Thyroid gland (tissue), 4 donors: Measurements from ENCODE around the gene ASB4. TPM values are rescaled to one million over a fixed set of nuclear protein-coding genes. Genes with fewer than 3 reads are reported as not detected.

Experiments
- DNase-seq, 2 donors: peaks; one replicate each; pipeline ENCODE4 v3.0.0-alpha.2; 2019
- H3K27ac ChIP-seq, 3 donors: fragments of 200-600 bp; sonication (generic); 1 replicate in 2 of 3; 2 replicates in 1 of 3; pipeline ENCODE4 v1.5.1; 2016 to 2019; ENCODE audit warnings: mild to moderate bottlenecking in 1 of 3, moderate library complexity in 1 of 3
- H3K27me3 ChIP-seq: fragments of 200-600 bp; sonication (generic); one replicate; pipeline ENCODE4 v1.5.1; 2019
- H3K36me3 ChIP-seq, 2 donors: fragments of 200-600 bp; sonication (generic); one replicate each; pipeline ENCODE4 v1.5.1; 2016 to 2019
- H3K4me1 ChIP-seq, 2 donors: fragments of 200-600 bp; sonication (generic); one replicate each; pipeline ENCODE4 v1.5.1; 2017 to 2019
- H3K4me3 ChIP-seq, 3 donors: fragments of 200-600 bp; sonication (generic); replicated peaks in 1 of 3; 1 replicate in 2 of 3; 2 replicates in 1 of 3; pipeline ENCODE4 v1.5.1; 2016; ENCODE audit warnings: mild to moderate bottlenecking in 1 of 3
- H3K9me3 ChIP-seq: fragments of 200-600 bp; sonication (generic); one replicate; pipeline ENCODE4 v1.5.1; 2017
- POLR2A ChIP-seq, 2 donors: fragments of 450-650 bp; IDR thresholded peaks; one replicate each; pipeline ENCODE4 v1.6.1; 2017; ENCODE audit warnings: antibody characterized with exemption in 2 of 2, mild to moderate bottlenecking in 2 of 2, moderate library complexity in 1 of 2
- WGBS, 2 donors: methylation state at CpG; one replicate each; pipeline ENCODE4 v1.1.5; 2017; 5-methylcytosine and 5-hydroxymethylcytosine counted together
- intact Hi-C: fragments of 100-400 bp; cut with DNase I; formaldehyde crosslinking; loops from one replicate; pipeline ENCODE4 v1.15.1; 2023
- total RNA-seq, 4 donors: library from RNA; depleted of rRNA; stranded (reverse); fragments of >200 nt; gene quantifications; one replicate each; pipeline ENCODE4 v1.2.3, GENCODE V29; 2016
- TF ChIP-seq, protein P1 (sequence below), 6 experiments: fragments of 200-600 bp in 3 of 6; fragments of 450-650 bp in 3 of 6; sonication (generic) in 3 of 6; IDR thresholded peaks; one replicate each; pipeline ENCODE4 v1.5.1; 2016 to 2019; ENCODE audit warnings: antibody characterized with exemption in 6 of 6, mild to moderate bottlenecking in 2 of 6, inconsistent platforms in 1 of 6, moderate library complexity in 1 of 6

ASB4 gene
- total RNA-seq, 4 donors from 2014 or later = 0.22 TPM; not detected in 3

DNA sequence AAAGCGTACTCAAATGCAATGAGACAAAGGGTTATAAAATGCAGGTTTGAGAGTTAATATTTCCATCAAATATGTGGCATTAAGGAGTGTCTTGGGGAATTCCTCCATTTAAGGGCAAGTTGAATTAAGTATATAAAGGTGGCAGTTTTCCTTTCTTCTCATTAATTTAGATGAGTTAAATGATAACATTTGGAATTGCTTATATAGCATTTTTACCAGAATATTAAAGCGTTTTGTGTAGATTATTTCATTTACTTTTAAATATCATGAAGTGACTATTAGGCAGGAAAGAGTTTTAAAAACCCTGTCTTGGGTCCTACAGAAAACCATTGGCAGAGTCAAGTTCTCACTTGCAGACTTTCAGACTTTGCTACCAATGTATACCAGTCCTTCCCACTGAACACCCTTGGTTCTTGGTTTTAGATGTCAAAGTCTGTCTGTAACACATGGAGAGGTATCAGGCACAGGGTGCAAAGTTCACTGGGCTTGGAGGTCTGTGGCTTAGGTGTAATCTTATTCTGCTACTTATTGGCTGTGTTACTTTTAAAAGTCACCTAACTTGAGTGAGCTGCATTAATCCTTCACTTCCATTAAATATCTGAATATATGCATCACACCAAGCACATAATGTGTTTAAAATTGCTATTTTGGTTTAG lies 51.0 kb downstream of the ASB4 start:
- Histone ChIP-seq H3K4me1 (peaks cover 8 to 11% of the 10 kb centered on the region in 2 donors), H3K9me3 (no peaks in the 10 kb centered on the region), H3K27me3 (no peaks in the 10 kb centered on the region), H3K36me3 (no peaks in the 10 kb centered on the region), H3K4me3 (no peak overlapping the region), H3K27ac (no peak overlapping the region)
- TF ChIP-seq POLR2A (IDR thresholded peaks at IDR 0.05) = no peak
- TF ChIP-seq, protein P1, sequence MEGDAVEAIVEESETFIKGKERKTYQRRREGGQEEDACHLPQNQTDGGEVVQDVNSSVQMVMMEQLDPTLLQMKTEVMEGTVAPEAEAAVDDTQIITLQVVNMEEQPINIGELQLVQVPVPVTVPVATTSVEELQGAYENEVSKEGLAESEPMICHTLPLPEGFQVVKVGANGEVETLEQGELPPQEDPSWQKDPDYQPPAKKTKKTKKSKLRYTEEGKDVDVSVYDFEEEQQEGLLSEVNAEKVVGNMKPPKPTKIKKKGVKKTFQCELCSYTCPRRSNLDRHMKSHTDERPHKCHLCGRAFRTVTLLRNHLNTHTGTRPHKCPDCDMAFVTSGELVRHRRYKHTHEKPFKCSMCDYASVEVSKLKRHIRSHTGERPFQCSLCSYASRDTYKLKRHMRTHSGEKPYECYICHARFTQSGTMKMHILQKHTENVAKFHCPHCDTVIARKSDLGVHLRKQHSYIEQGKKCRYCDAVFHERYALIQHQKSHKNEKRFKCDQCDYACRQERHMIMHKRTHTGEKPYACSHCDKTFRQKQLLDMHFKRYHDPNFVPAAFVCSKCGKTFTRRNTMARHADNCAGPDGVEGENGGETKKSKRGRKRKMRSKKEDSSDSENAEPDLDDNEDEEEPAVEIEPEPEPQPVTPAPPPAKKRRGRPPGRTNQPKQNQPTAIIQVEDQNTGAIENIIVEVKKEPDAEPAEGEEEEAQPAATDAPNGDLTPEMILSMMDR (IDR thresholded peaks at IDR 0.05) = no peak
- DNase-seq = no peak
- intact Hi-C loops = no loop called here
- WGBS, 2 donors = 93 to 94% methylated on average over 2 of the region's 2 CpGs

DNA sequence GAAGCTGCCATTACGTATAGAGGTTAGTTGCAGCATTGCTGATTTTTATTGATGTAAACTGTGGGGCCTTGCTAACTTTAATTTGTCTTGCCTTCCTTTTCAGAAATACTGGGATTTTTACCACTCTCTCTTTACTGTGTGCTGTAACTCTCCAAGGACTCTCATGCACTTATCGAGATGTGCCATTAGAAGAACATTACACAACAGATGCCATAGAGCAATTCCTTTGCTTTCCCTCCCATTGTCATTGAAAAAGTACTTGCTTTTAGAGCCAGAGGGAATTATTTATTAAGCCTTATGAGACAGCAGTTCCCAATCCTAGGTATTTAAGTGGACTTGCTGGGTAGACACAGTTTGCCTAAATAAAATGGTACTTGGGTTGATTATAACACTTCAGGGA lies 51.7 kb downstream of the ASB4 start:
- WGBS, 2 donors = 88 to 93% methylated on average over 2 of the region's 2 CpGs

DNA sequence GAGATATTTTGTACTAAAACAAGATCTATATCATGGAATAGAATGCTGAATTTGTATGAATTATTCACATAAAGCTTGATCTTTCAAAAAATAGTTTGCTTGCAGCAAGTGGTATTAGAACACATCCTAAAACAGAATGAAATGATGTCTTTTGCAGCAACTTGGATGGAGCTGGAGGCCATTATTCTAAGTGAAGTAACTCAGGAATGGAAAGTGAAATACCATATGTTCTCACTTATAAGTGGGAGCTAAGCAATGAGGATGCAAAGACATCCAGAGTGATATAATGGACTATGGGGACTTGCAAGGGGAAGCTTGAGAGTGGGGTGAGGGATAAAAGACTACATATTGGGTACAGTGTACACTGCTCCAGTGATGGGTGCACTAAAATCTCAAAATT lies 53.7 kb downstream of the ASB4 start:
- TF ChIP-seq, protein P1 (IDR thresholded peaks at IDR 0.05) = no peak
- no peak for TF ChIP-seq POLR2A (IDR thresholded peaks at IDR 0.05)
- H3K4me1 ChIP-seq = peaks cover 0 to under 1% of the 10 kb centered on the region in 2 donors
- intact Hi-C loops = no loop called here
- DNase-seq = no peak
- no peaks in the 10 kb centered on the region for H3K9me3 ChIP-seq
- no peak overlapping the region for H3K4me3 ChIP-seq
- no peaks in the 10 kb centered on the region for H3K36me3 ChIP-seq
- no peaks in the 10 kb centered on the region for H3K27me3 ChIP-seq
- H3K27ac ChIP-seq = no peak overlapping the region

More for the DNA sequence above, 51.7 kb downstream of the ASB4 start:
- Histone ChIP-seq H3K4me1 (peaks cover 4 to 6% of the 10 kb centered on the region in 2 donors), H3K4me3 (no peak overlapping the region), H3K27me3 (no peaks in the 10 kb centered on the region), H3K27ac (no peak overlapping the region), H3K36me3 (no peaks in the 10 kb centered on the region), H3K9me3 (no peaks in the 10 kb centered on the region)
- intact Hi-C loops = no loop called here
- no peak for DNase-seq
- no peak for TF ChIP-seq POLR2A (IDR thresholded peaks at IDR 0.05)

DNA sequence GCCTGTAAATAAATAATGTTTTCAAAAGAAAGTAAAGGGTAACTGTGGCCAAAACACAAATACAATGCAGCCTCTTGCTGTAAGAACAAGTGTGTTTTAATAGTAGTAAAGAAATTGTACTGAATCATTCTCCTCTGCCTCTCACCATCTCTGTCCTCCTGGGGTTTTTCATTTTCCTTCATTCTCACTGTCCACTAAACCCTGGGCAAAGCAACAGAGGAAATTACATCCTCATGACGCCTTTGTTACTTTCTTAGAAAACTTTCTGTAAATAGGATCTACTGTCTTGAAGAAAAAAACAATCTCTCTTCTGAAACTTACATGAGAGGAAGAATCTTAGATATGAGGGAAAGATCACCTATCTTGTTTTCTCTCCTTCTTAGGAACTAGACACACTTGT lies 54.6 kb downstream of the ASB4 start:
- peaks cover 3 to 6% of the 10 kb centered on the region in 2 donors for H3K4me1 ChIP-seq
- no peaks in the 10 kb centered on the region for H3K9me3 ChIP-seq
- intact Hi-C loops = no loop called here
- H3K27ac ChIP-seq = no peak overlapping the region
- TF ChIP-seq POLR2A (IDR thresholded peaks at IDR 0.05) = no peak
- TF ChIP-seq, protein P1 (IDR thresholded peaks at IDR 0.05) = no peak
- no peak for DNase-seq
- H3K4me3 ChIP-seq = no peak overlapping the region
- H3K27me3 ChIP-seq = no peaks in the 10 kb centered on the region
- no peaks in the 10 kb centered on the region for H3K36me3 ChIP-seq
- WGBS, 2 donors = 70 to 89% methylated on average over 1 of the region's 1 CpG

- H3K27me3 ChIP-seq = no peaks in the 10 kb centered on the region
- no peak overlapping the region for H3K27ac ChIP-seq
- no peaks in the 10 kb centered on the region for H3K9me3 ChIP-seq
- WGBS, 2 donors = 94 to 99% methylated on average over 6 of the region's 6 CpGs
- DNase-seq = no peak
- no peaks in the 10 kb centered on the region for H3K36me3 ChIP-seq
- H3K4me3 ChIP-seq = no peak overlapping the region
- intact Hi-C loops = no loop called here
- TF ChIP-seq, protein P1 (IDR thresholded peaks at IDR 0.05) = no peak
- no peak for TF ChIP-seq POLR2A (IDR thresholded peaks at IDR 0.05)
- peaks cover 33 to 34% of the 10 kb centered on the region in 2 donors for H3K4me1 ChIP-seq
Measured at GRCh38 chr7:95543312-95543711, 57.6 kb downstream of the ASB4 start.
